Brain microvascular endothelial cell (primary cell): ENCODE data around the gene BHLHA9.
A peak's percentile ranks its signal among the peaks of the same experiment; 100 is the strongest.

ENCODE experiments used
- DNase-seq: peaks from one replicate; pipeline ENCODE4 v3.0.0-alpha.2; 2020
- H3K27ac ChIP-seq: fragments of 250-450 bp; sonication (Bioruptor Pico); 2 replicates; pipeline ENCODE4 v1.5.1; 2020; ENCODE audit warnings: mild to moderate bottlenecking, moderate library complexity
- H3K27me3 ChIP-seq: fragments of 250-450 bp; sonication (Bioruptor Pico); replicated peaks from 2 replicates; pipeline ENCODE4 v1.5.1; 2020; ENCODE audit warnings: mild to moderate bottlenecking
- H3K36me3 ChIP-seq: fragments of 250-450 bp; sonication (Bioruptor Pico); replicated peaks from 2 replicates; pipeline ENCODE4 v1.5.1; 2020; ENCODE audit warnings: mild to moderate bottlenecking
- H3K4me3 ChIP-seq: 2 replicates; pipeline ENCODE4 v1.5.1; 2011; ENCODE audit warnings: low read depth, mild to moderate bottlenecking, control low read depth, low read length, moderate library complexity
- in situ Hi-C: cut with HindIII; loops from 2 replicates; pipeline ENCODE4 v1.10.0; 2017; ENCODE audit warnings: low sequenced_read_pairs, low pct_ligation_motif_present
- TF ChIP-seq, protein P1 (sequence below): IDR thresholded peaks from 2 replicates; pipeline ENCODE4 v1.5.1; 2011; ENCODE audit warnings: low read depth, mild to moderate bottlenecking, moderate library complexity, low read length, control low read depth, inconsistent platforms; ENCODE audit errors: missing control alignments

The BHLHA9 gene

DNA sequence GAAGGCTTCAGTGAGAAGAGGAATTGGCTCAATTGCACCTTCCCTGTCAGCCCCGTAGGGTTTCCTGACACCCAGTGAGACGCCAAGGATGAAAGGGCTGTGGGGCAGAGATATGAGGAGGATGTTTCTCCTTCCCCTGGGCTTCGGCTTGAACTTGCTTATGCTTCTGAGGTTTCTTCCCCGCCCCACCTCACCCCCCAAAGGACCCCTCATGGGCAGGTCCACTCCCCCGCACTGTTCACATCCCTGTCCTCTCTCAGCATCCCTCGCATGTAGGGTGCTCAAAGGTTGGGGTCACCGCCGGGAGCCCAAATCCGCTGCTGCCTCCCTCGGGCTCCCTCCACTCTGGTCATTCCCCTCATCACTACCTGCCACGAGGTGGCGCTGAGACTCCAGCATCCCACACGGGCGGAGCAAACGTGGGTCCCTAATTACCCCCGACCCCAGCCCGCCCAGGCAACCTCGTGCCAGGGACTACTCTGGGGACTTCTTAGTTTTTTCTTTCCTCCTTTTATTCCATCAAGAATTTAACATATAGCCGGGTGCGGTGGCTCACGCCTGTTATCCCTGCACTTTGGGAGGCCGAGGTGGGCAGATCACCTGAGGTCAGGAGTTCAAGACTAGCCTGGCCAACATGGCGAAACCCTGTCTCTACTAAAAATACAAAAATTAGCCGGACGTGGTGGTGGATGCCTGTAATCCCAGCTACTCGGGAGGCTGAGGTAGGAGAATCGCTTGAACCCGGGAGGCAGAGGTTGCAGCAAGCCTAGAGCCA, 5.9 kb downstream of the BHLHA9 start:
- H3K36me3 ChIP-seq = no peaks in the 10 kb centered on the region
- no peak overlapping the region for H3K4me3 ChIP-seq
- TF ChIP-seq, protein P1, sequence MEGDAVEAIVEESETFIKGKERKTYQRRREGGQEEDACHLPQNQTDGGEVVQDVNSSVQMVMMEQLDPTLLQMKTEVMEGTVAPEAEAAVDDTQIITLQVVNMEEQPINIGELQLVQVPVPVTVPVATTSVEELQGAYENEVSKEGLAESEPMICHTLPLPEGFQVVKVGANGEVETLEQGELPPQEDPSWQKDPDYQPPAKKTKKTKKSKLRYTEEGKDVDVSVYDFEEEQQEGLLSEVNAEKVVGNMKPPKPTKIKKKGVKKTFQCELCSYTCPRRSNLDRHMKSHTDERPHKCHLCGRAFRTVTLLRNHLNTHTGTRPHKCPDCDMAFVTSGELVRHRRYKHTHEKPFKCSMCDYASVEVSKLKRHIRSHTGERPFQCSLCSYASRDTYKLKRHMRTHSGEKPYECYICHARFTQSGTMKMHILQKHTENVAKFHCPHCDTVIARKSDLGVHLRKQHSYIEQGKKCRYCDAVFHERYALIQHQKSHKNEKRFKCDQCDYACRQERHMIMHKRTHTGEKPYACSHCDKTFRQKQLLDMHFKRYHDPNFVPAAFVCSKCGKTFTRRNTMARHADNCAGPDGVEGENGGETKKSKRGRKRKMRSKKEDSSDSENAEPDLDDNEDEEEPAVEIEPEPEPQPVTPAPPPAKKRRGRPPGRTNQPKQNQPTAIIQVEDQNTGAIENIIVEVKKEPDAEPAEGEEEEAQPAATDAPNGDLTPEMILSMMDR = peak; percentile 91
- DNase-seq = peak; percentile 20
- H3K27me3 ChIP-seq = peaks cover 29% of the 10 kb centered on the region
- in situ Hi-C loops = no loop called here
- no peak overlapping the region for H3K27ac ChIP-seq

DNA sequence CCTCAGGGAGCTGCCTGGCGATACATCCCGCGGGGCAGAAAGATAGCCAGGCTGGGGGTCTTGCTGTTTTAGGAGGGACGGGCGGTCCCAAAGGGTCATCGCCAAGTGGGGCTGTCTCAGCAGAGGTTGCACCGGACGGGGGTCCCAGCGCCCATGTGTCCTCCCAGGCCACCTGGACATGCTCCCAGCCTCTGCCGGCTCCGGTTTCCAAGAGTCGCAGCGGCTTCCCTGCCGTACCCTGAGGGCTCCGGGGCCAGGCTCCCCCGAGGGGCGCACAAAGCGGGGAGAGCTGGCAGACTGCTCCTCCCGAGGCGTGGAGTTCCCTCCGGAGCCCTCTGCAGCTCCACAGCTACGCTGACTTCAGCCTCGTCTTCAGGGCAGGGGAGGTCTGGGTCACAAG, 10.4 kb downstream of the BHLHA9 start:
- no peaks in the 10 kb centered on the region for H3K36me3 ChIP-seq
- H3K27me3 ChIP-seq = peaks cover 11% of the 10 kb centered on the region
- no peak overlapping the region for H3K4me3 ChIP-seq
- no peak for DNase-seq
- no peak overlapping the region for H3K27ac ChIP-seq
- in situ Hi-C loops = no loop called here
- TF ChIP-seq, protein P1 = no peak

DNA sequence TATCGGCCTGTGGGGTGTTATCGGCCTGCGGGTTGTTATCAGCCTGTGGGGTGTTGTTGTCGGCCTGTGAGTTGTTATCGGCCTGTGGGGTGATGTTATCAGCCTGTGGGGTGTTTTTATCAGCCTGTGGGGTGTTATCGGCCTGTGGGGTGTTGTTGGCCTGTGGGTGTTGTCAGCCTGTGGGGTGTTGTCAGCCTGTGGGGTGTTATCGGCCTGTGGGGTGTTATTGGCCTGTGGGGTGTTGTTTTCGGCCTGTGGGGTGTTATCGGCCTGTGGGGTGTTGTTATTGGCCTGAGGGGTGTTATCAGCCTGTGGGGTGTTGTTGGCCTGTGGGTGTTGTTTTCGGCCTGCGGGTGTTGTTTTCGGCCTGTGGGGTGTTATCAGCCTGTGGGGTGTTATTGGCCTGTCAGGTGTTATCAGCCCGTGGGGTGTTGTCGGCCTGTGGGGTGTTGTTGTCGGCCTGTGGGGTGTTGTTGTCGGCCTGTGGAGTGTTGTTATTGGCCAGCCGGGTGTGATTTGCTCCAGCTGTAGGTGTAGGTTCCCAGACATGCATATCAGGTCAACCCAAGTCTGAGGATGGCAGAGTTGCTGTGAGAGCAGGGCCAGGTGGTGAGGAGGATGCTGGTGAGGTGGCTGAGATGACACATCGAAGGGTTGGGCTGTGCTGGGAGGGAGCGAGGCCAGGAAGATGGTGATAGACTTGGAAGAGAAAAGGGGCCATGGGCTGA, 16.3 kb downstream of the BHLHA9 start:
- H3K4me3 ChIP-seq = no peak overlapping the region
- no peak for DNase-seq
- H3K27ac ChIP-seq = no peak overlapping the region
- in situ Hi-C loops = no loop called here
- TF ChIP-seq, protein P1 = no peak
- H3K36me3 ChIP-seq = no peaks in the 10 kb centered on the region
- H3K27me3 ChIP-seq = no peaks in the 10 kb centered on the region

DNA sequence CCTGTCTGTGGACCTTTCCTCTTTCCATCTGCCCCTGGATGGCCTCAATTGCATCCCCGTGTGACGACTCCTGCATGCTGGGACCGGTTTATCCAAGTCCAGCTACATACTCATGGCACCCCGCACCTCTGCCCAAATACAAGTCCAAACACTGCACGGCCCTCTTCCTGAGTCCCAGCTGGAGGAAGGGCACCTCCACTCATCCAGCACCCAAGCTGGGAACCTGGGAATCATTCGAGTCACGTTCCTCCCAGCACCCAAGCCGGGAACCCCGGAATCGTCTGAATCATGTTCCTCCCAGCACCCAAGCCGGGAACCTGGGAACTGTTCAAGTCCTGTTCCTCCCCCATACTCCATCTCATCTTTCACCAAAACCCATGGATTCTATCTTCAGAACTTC, 19.5 kb downstream of the BHLHA9 start:
- Histone ChIP-seq H3K4me3 (no peak overlapping the region), H3K27me3 (no peaks in the 10 kb centered on the region), H3K27ac (no peak overlapping the region), H3K36me3 (no peaks in the 10 kb centered on the region)
- in situ Hi-C loops = no loop called here
- TF ChIP-seq, protein P1 = no peak
- no peak for DNase-seq

DNA sequence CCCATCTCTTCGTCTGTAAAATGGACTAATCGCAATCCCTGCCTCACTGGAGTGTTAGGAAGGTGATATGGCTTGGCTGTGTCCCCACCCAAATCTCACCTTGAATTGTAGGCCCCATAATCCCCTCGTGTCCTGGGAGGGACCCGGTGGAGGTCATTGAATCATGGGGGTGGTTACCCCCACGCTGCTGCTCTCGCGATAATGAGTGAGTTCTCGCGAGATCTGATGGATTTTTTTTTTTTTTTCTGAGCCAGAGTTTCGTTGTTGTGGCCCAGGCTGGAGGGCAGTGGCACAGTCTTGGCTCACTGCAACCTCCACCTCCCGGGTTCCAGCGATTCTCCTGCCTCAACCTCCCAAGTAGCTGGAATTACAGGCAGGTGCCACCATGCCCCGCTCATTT, 20.4 kb downstream of the BHLHA9 start:
- Histone ChIP-seq H3K27ac (no peak overlapping the region), H3K36me3 (no peaks in the 10 kb centered on the region), H3K4me3 (no peak overlapping the region), H3K27me3 (no peaks in the 10 kb centered on the region)
- no peak for DNase-seq
- in situ Hi-C loops = no loop called here
- TF ChIP-seq, protein P1 = no peak
